ENCODE measurements around the gene MNT. TPM values are rescaled to one million over a fixed set of nuclear protein-coding genes. Genes with fewer than 3 reads are reported as not detected.

Gene MNT
- total and polyA plus RNA-seq, 9 of the 15 experiments (the other 6 are each of a cell fraction or from before 2014, with no cell fraction given), result 0.18 to 23.8 (median 5.3) TPM

DNA sequence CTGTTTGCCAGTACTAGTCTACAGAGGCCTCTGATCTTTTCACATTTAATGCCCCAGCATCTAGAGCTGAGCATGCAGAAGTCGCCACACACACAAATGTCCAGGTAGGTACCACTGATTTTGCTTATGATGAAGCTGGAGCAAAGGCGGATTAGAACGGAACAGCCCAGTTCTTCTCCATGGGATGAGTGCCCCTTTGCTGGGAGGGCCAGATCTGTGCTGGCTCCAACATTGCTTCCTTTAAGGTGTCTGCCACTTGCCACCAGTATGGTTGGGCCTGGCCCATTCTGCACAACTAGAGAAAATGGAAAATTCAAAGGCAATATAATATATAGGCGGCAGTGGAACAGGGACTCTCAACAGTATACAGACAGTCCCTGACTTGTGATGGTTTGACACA lies 2.2 kb upstream of the MNT start:
- TF ChIP-seq PCBP2 (IDR thresholded peaks at IDR 0.05; ENCODE audit: low read depth, low read length, poor library complexity, severe bottlenecking) (no peak), ZNF133 (CRISPR knock-in tag; IDR thresholded peaks at IDR 0.05) (no peak), ZHX1 (conservative IDR thresholded peaks at IDR 0.05; ENCODE audit: low read length) (no peak), PRPF4 (IDR thresholded peaks at IDR 0.05; ENCODE audit: insufficient read depth, low read depth, low read length, poor library complexity, severe bottlenecking) (no peak), HNRNPUL1 (IDR thresholded peaks at IDR 0.05; ENCODE audit: low read length) (no peak), RFX7 (CRISPR knock-in tag; IDR thresholded peaks at IDR 0.05) (no peak)
- H3K9me3 ChIP-seq (replicated peaks; ENCODE audit: control insufficient read depth, insufficient read depth, low read depth, low read length), result no peaks in the 10 kb centered on the region
- H3K4me2 ChIP-seq (ENCODE audit: insufficient read depth, low read length), result no peak overlapping the region
- in situ Hi-C loops (cut with MboI), result no loop called here
- no peaks in the 10 kb centered on the region for H3K36me3 ChIP-seq (ENCODE audit: control insufficient read depth, insufficient read depth, low read length)
- no peaks in the 10 kb centered on the region for H4K20me1 ChIP-seq (replicated peaks; ENCODE audit: control insufficient read depth, insufficient read depth, low read length)
- ChIA-PET POLR2A (interaction anchor here (0.6 to 1.3 kb wide), 4 partner anchors 9 to 262 kb away, joined by 3 to 9 read pairs (median 4); no protein-coding TSS in a partner anchor), CTCF (ENCODE audit: low intra/inter-chr PET ratio) (no interaction called here)
- H3K27me3 ChIP-seq (ENCODE audit: control insufficient read depth in 2 of 2, insufficient read depth in 2 of 2, low read length in 2 of 2), result no peaks in the 10 kb centered on the region
- H3K9me1 ChIP-seq (ENCODE audit: control insufficient read depth, insufficient read depth, low read length), result peaks cover 3% of the 10 kb centered on the region
- H3K27ac ChIP-seq (ENCODE audit: extremely low read depth, low read depth, low read length), result no peak overlapping the region
- intact Hi-C loops (cut with micrococcal nuclease), result no loop called here
- H3K4me3 ChIP-seq, result no peak overlapping the region
- peaks cover 25 to 48% of the 10 kb centered on the region in 2 experiments for H3K4me1 ChIP-seq (replicated peaks in 1 of 2; ENCODE audit: control insufficient read depth in 2 of 2, insufficient read depth in 2 of 2, low read length in 2 of 2)
- no peak overlapping the region for H3K9ac ChIP-seq (ENCODE audit: insufficient read depth in 1 of 2, low read depth in 2 of 2, low read length in 2 of 2)
- no TSS peak for BruUV-seq (replicated peaks)
- no peak for FAIRE-seq
- ATAC-seq, result no peak
- WGBS (ENCODE audit: insufficient coverage, low coverage, missing lambda C conversion rate), result 95% methylated on average over 4 of the region's 4 CpGs
- no peak overlapping the region for H2AFZ ChIP-seq (ENCODE audit: low read depth, low read length)
- no peak for DNase-seq (ENCODE audit: extremely low read depth in 1 of 4, low spot score in 3 of 4)
- peaks cover 20% of the 10 kb centered on the region for H3K79me2 ChIP-seq (ENCODE audit: control insufficient read depth, insufficient read depth, low read length)

Data from K562 (cell line).